Nephron (organoid): ENCODE data around the gene RINL.
"Not testable (repeated sequence)": the region's sequence is repeated elsewhere in the genome, so short reads cannot be mapped to it uniquely, and the experiment has no call there.

Experiments
- H3K27ac Mint-ChIP-seq, 3 experiments: 2 replicates each; pipeline ENCODE4 v1.8.0; 2020; ENCODE audit warnings: mixed read lengths in 3 of 3, mild to moderate bottlenecking in 2 of 3, moderate library complexity in 1 of 3
- H3K27me3 Mint-ChIP-seq: 2 replicates; pipeline ENCODE4 v1.8.0; 2021; ENCODE audit warnings: low read depth, mild to moderate bottlenecking, moderate library complexity, mixed read lengths
- H3K36me3 Mint-ChIP-seq: 2 replicates; pipeline ENCODE4 v1.8.0; 2020; ENCODE audit warnings: low read depth, mixed read lengths
- H3K4me1 Mint-ChIP-seq: 2 replicates; pipeline ENCODE4 v1.8.0; 2020; ENCODE audit warnings: mixed read lengths
- H3K4me3 Mint-ChIP-seq, 3 experiments: 2 replicates each; pipeline ENCODE4 v1.8.0; 2020; ENCODE audit warnings: mild to moderate bottlenecking in 3 of 3, mixed read lengths in 3 of 3, moderate library complexity in 2 of 3
- H3K9me3 Mint-ChIP-seq: 2 replicates; pipeline ENCODE4 v1.8.0; 2020; ENCODE audit warnings: mixed read lengths
- CTCF ChIP-seq, 3 experiments: fragments of 200-600 bp; sonication (generic); IDR thresholded peaks; one replicate each; pipeline ENCODE4 v1.5.0; 2021; ENCODE audit warnings: antibody characterized with exemption in 3 of 3; ENCODE audit not compliant: unreplicated experiment in 3 of 3

The RINL gene

DNA sequence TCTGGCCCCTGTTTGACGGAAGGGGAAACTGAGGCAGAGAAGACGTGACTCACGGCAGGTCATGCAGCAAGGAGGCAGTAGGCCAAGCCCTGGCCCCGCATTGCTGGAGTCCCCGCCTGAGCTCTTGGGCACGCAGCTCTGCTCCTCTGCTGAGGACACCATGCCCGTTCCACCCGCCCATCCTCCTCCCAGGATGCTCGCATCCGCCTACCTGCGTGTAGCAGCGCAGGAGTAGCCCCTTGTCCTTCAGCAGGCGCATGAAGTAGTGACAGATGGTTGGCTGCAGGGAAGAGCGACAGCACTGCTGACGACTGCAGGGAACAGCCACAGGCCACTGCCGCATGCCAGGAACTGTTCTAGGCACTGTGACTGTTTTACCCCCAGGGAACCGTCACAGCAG lies 10.8 kb upstream of the RINL start:
- no peaks in the 10 kb centered on the region for H3K27me3 Mint-ChIP-seq
- H3K36me3 Mint-ChIP-seq = peaks cover 4% of the 10 kb centered on the region
- peaks cover 18% of the 10 kb centered on the region for H3K4me1 Mint-ChIP-seq
- TF ChIP-seq CTCF (IDR thresholded peaks at IDR 0.05; ENCODE audit: unreplicated experiment in 3 of 3) = no peak
- H3K27ac Mint-ChIP-seq = no peak overlapping the region
- H3K9me3 Mint-ChIP-seq = no peaks in the 10 kb centered on the region
- no peak overlapping the region for H3K4me3 Mint-ChIP-seq

- H3K4me3 Mint-ChIP-seq, H3K9me3 Mint-ChIP-seq, H3K27ac Mint-ChIP-seq, H3K27me3 Mint-ChIP-seq: not testable (repeated sequence)
- H3K36me3 Mint-ChIP-seq = peaks cover 13% of the 10 kb centered on the region
- peaks cover 11% of the 10 kb centered on the region for H3K4me1 Mint-ChIP-seq
These were observed 6.6 kb upstream of the RINL start for GRCh38 chr19:38884691-38885090.

GRCh38 chr19:38883286-38883685 lies 5.2 kb upstream of the RINL start:
- no peak for TF ChIP-seq CTCF (IDR thresholded peaks at IDR 0.05; ENCODE audit: unreplicated experiment in 3 of 3)
- H3K27me3 Mint-ChIP-seq = no peaks in the 10 kb centered on the region
- H3K36me3 Mint-ChIP-seq = peaks cover 9% of the 10 kb centered on the region
- H3K4me3 Mint-ChIP-seq = no peak overlapping the region
- peak overlapping the region; percentile 44 to 71 (median 62) for H3K27ac Mint-ChIP-seq
- no peaks in the 10 kb centered on the region for H3K9me3 Mint-ChIP-seq
- peaks cover 18% of the 10 kb centered on the region for H3K4me1 Mint-ChIP-seq

- Mint-ChIP-seq H3K4me3 (no peak overlapping the region), H3K27me3 (peaks cover 3% of the 10 kb centered on the region), H3K27ac (peak overlapping the region in 1 of 3 experiments; percentile 31), H3K36me3 (peaks cover 9% of the 10 kb centered on the region), H3K4me1 (peaks cover 34% of the 10 kb centered on the region), H3K9me3 (no peaks in the 10 kb centered on the region)
- TF ChIP-seq CTCF (IDR thresholded peaks at IDR 0.05; ENCODE audit: unreplicated experiment in 3 of 3) = no peak
These were observed 3.0 kb upstream of the RINL start for GRCh38 chr19:38880882-38881609.

DNA sequence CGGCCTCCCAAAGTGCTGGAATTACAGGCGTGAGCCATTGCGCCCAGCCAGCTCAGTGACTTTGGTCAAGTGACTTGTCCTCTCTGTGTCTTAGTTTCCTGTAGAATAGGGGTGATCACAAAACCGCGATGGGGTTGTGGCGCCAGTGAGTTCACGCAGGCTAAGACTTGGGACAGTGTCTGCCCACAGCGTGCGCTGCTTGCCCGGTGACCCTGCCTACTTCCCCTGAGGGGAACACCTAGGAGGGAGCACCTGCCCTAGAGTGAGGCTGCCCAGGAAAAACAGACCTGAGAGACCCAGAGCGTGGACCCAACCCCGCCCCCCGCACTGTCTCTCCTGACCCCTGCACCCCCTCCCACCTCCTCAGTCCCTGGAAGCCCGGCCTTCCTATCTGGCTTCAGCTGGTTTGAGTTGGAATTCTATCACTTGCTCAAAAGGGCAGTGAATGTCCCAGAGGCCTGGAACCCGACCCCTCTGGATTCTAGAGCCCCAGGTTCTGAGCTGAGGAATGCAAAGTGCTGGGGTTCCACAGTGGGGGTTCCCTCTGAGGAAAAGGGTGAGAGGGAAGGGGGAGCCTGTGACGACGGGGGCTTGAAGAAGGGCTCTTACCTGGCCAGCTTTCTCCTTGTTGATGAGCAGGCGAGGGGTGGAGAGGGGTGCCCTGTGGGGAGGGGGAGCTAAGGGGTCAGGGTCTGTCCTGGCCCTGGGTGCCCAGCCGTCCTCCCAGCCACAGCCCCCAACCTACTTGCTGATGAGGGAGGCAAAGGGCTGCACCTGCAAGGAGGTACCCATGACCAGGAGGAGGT lies 2.2 kb upstream of the RINL start:
- Mint-ChIP-seq H3K4me1 (peaks cover 36% of the 10 kb centered on the region), H3K36me3 (peaks cover 9% of the 10 kb centered on the region), H3K27me3 (peaks cover 3% of the 10 kb centered on the region), H3K27ac (peak overlapping the region in 1 of 3 experiments; percentile 65), H3K4me3 (no peak overlapping the region), H3K9me3 (no peaks in the 10 kb centered on the region)
- TF ChIP-seq CTCF (IDR thresholded peaks at IDR 0.05; ENCODE audit: unreplicated experiment in 3 of 3) = no peak

DNA sequence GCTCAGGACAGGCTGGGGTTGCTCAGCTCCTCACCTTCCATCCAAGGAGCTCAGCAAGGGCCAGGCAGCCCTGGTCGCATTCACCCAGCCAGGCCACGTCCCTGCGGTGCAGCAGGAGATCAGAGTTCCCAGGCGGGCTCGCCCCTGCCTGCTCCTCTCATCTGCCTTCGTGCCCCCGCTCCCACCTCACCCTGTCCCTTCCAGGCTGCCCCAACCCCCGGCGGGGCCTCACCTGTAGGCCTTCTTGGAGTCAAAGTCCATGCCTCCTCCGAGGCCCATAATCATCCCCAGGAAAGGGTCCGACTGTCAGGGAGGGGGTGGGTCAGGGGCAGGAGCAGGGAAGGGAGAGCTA lies 1.3 kb upstream of the RINL start:
- H3K9me3 Mint-ChIP-seq = no peaks in the 10 kb centered on the region
- TF ChIP-seq CTCF (IDR thresholded peaks at IDR 0.05; ENCODE audit: unreplicated experiment in 3 of 3) = no peak
- peak overlapping the region in 1 of 3 experiments; percentile 65 for H3K27ac Mint-ChIP-seq
- H3K4me1 Mint-ChIP-seq = peaks cover 36% of the 10 kb centered on the region
- H3K4me3 Mint-ChIP-seq = no peak overlapping the region
- peaks cover 9% of the 10 kb centered on the region for H3K36me3 Mint-ChIP-seq
- H3K27me3 Mint-ChIP-seq = peaks cover 3% of the 10 kb centered on the region
